MM.1S (cell line): ENCODE data around the gene PEX26.
"Not testable (repeated sequence)": the region's sequence is repeated elsewhere in the genome, so short reads cannot be mapped to it uniquely, and the experiment has no call there.

Source experiments
- DNase-seq: peaks from one replicate; pipeline ENCODE4 v3.0.0-alpha.2; 2015
- H2AFZ ChIP-seq: fragments of 300-600 bp; sonication (generic); 2 replicates; pipeline ENCODE4 v1.6.0; 2016; ENCODE audit warnings: antibody characterized with exemption, low read length
- H3F3A ChIP-seq: fragments of 300-600 bp; sonication (generic); 2 replicates; pipeline ENCODE4 v1.6.1; 2016; ENCODE audit warnings: mild to moderate bottlenecking, antibody characterized with exemption, low read length, moderate library complexity, mixed read lengths; ENCODE audit not compliant: insufficient read depth
- H3K27ac ChIP-seq: fragments of 300-600 bp; sonication (generic); 2 replicates; pipeline ENCODE4 v1.5.1; 2016; ENCODE audit warnings: mild to moderate bottlenecking, low read length
- H3K27me3 ChIP-seq: fragments of 300-600 bp; sonication (generic); replicated peaks from 2 replicates; pipeline ENCODE4 v1.6.0; 2016; ENCODE audit warnings: low read length; ENCODE audit not compliant: insufficient read depth
- H3K36me3 ChIP-seq: fragments of 300-600 bp; sonication (generic); replicated peaks from 2 replicates; pipeline ENCODE4 v1.6.1; 2016; ENCODE audit warnings: mild to moderate bottlenecking, low read length, mixed read lengths; ENCODE audit not compliant: insufficient read depth
- H3K4me1 ChIP-seq: fragments of 300-600 bp; sonication (generic); 2 replicates; pipeline ENCODE4 v1.6.1; 2016; ENCODE audit warnings: low read length, mixed read lengths
- H3K4me2 ChIP-seq: fragments of 300-600 bp; sonication (generic); 2 replicates; pipeline ENCODE4 v1.6.0; 2016; ENCODE audit warnings: low read depth, low read length
- H3K4me3 ChIP-seq: fragments of 300-600 bp; sonication (generic); 2 replicates; pipeline ENCODE4 v1.5.1; 2016; ENCODE audit warnings: low read length, mixed read lengths
- H3K79me2 ChIP-seq: fragments of 300-600 bp; sonication (generic); 2 replicates; pipeline ENCODE4 v1.6.1; 2016; ENCODE audit warnings: mixed run types, low read length, mixed read lengths
- H3K9ac ChIP-seq: fragments of 300-600 bp; sonication (generic); 2 replicates; pipeline ENCODE4 v1.6.1; 2016; ENCODE audit warnings: low read length, mixed read lengths
- H3K9me2 ChIP-seq: fragments of 300-600 bp; sonication (generic); replicated peaks from 2 replicates; pipeline ENCODE4 v1.6.1; 2016; ENCODE audit warnings: mild to moderate bottlenecking, low read length, mixed read lengths; ENCODE audit not compliant: insufficient read depth
- H3K9me3 ChIP-seq: fragments of 300-600 bp; sonication (generic); replicated peaks from 2 replicates; pipeline ENCODE4 v1.6.1; 2016; ENCODE audit warnings: mild to moderate bottlenecking, low read length, mixed read lengths; ENCODE audit not compliant: insufficient read depth
- H4K20me1 ChIP-seq: fragments of 300-600 bp; sonication (generic); 2 replicates; pipeline ENCODE4 v1.6.1; 2016; ENCODE audit warnings: mild to moderate bottlenecking, low read length, moderate library complexity, mixed read lengths; ENCODE audit not compliant: insufficient read depth
- EZH2 ChIP-seq: fragments of 300-600 bp; sonication (generic); optimal IDR thresholded peaks from 2 replicates; pipeline ENCODE3; 2017; ENCODE audit warnings: low read depth, mild to moderate bottlenecking, antibody characterized with exemption, low read length, mixed read lengths
- EZH2phosphoT487 ChIP-seq: fragments of 300-600 bp; sonication (generic); IDR thresholded peaks from 2 replicates; pipeline ENCODE4 v1.6.1; 2018; ENCODE audit warnings: antibody characterized with exemption, low read length
- TF ChIP-seq, protein P1 (sequence below): fragments of 300-600 bp; sonication (generic); IDR thresholded peaks from 2 replicates; pipeline ENCODE4 v1.5.1; 2016; ENCODE audit warnings: antibody characterized with exemption, low read length, mixed read lengths

The PEX26 gene

DNA sequence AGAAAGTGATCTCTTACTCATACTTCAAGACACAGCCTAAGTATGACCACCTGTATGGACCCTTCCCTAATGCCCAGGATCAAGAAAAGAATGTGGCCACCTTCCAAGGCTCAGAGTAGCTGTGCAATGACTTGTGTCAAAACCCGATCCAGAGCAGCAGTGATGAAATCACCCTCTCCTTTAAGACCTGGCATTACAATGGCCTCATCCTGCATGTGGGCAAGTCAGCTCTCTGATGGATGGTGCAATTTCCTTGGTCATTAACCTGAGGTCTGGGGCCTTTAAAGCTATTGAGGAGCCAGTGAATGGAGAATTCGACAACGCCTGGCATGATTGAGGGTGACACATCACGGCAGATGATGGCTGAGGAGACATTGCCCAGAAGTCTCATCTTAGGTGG is 23.7 kb downstream of the PEX26 start:
- DNase-seq, result no peak
- H3K4me1 ChIP-seq, result no peaks in the 10 kb centered on the region
- no peaks in the 10 kb centered on the region for H3K27me3 ChIP-seq
- no peak overlapping the region for H3K9ac ChIP-seq
- H4K20me1 ChIP-seq, result no peaks in the 10 kb centered on the region
- H3K4me3 ChIP-seq, result no peak overlapping the region
- H2AFZ ChIP-seq, result no peak overlapping the region
- H3K36me3 ChIP-seq, result no peaks in the 10 kb centered on the region
- no peaks in the 10 kb centered on the region for H3K79me2 ChIP-seq
- H3F3A ChIP-seq, result no peaks in the 10 kb centered on the region
- H3K4me2 ChIP-seq, result no peak overlapping the region
- TF ChIP-seq EZH2phosphoT487 (no peak), EZH2 (no peak)
- TF ChIP-seq, protein P1, sequence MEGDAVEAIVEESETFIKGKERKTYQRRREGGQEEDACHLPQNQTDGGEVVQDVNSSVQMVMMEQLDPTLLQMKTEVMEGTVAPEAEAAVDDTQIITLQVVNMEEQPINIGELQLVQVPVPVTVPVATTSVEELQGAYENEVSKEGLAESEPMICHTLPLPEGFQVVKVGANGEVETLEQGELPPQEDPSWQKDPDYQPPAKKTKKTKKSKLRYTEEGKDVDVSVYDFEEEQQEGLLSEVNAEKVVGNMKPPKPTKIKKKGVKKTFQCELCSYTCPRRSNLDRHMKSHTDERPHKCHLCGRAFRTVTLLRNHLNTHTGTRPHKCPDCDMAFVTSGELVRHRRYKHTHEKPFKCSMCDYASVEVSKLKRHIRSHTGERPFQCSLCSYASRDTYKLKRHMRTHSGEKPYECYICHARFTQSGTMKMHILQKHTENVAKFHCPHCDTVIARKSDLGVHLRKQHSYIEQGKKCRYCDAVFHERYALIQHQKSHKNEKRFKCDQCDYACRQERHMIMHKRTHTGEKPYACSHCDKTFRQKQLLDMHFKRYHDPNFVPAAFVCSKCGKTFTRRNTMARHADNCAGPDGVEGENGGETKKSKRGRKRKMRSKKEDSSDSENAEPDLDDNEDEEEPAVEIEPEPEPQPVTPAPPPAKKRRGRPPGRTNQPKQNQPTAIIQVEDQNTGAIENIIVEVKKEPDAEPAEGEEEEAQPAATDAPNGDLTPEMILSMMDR, result no peak
- H3K9me3 ChIP-seq, result no peaks in the 10 kb centered on the region
- no peaks in the 10 kb centered on the region for H3K9me2 ChIP-seq
- H3K27ac ChIP-seq, result no peak overlapping the region

GRCh38 chr22:18103527-18104269 is 25.9 kb downstream of the PEX26 start:
- no peaks in the 10 kb centered on the region for H3K9me3 ChIP-seq
- H4K20me1 ChIP-seq, result no peaks in the 10 kb centered on the region
- no peaks in the 10 kb centered on the region for H3K79me2 ChIP-seq
- no peak overlapping the region for H2AFZ ChIP-seq
- H3K9ac ChIP-seq, result no peak overlapping the region
- no peaks in the 10 kb centered on the region for H3K36me3 ChIP-seq
- no peaks in the 10 kb centered on the region for H3K4me1 ChIP-seq
- H3K4me3 ChIP-seq, result no peak overlapping the region
- DNase-seq, result no peak
- H3F3A ChIP-seq, result no peaks in the 10 kb centered on the region
- no peaks in the 10 kb centered on the region for H3K9me2 ChIP-seq
- H3K27ac ChIP-seq, result no peak overlapping the region
- H3K4me2 ChIP-seq, result no peak overlapping the region
- TF ChIP-seq, protein P1, result no peak
- no peak for TF ChIP-seq EZH2phosphoT487
- TF ChIP-seq EZH2, result no peak
- H3K27me3 ChIP-seq, result no peaks in the 10 kb centered on the region

DNA sequence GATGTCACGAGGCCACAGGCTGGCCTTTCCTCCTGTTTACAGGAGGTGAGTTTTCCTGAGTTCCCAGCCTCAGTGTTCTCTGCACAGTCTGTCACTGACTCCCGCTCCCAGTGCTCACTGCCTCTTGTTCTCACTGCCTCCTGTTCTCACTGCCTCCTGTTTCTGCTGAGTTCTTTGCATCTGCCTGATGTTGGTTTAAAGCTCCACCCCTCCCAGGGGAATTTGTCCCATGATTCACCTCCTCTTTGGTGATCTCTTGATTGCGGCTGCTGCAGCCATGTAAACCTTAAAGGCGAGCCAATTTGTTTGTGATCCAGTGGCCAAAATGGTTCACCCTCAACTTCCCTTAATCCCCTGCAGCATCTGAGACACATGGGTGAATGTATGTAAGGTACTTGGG is 26.8 kb downstream of the PEX26 start:
- no peaks in the 10 kb centered on the region for H3F3A ChIP-seq
- no peak overlapping the region for H3K9ac ChIP-seq
- H3K9me3 ChIP-seq, result no peaks in the 10 kb centered on the region
- H4K20me1 ChIP-seq, result no peaks in the 10 kb centered on the region
- H3K4me3 ChIP-seq, result no peak overlapping the region
- no peaks in the 10 kb centered on the region for H3K9me2 ChIP-seq
- H3K79me2 ChIP-seq, result no peaks in the 10 kb centered on the region
- no peak overlapping the region for H3K27ac ChIP-seq
- DNase-seq, result no peak
- H3K36me3 ChIP-seq, result no peaks in the 10 kb centered on the region
- TF ChIP-seq EZH2 (no peak), EZH2phosphoT487 (no peak)
- TF ChIP-seq, protein P1, result no peak
- H3K27me3 ChIP-seq, result no peaks in the 10 kb centered on the region
- H2AFZ ChIP-seq, result no peak overlapping the region
- H3K4me1 ChIP-seq, result no peaks in the 10 kb centered on the region
- H3K4me2 ChIP-seq, result no peak overlapping the region

DNA sequence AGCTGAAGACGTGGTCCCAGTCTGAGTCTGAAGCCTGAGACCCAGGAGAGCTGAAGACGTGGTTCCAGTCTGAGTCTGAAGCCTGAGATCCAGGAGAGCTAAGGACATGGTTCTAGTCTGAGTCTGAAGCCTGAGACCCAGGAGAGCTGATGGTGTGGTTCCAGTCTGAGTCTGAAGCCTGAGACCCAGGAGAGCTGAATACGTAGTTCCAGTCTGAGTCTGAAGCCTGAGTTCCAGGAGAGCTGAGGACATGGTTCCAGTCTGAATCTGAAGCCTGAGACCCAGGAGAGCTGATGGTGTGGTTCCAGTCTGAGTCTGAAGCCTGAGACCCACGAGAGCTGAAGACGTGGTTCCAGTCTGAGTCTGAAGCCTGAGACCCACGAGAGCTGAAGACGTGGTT is 28.2 kb downstream of the PEX26 start:
- not testable (repeated sequence) for H3K36me3 ChIP-seq, DNase-seq, H3K4me1 ChIP-seq, H3K9me2 ChIP-seq, H3K9me3 ChIP-seq, H4K20me1 ChIP-seq, H3K4me3 ChIP-seq, H3K4me2 ChIP-seq, H3K9ac ChIP-seq, H3F3A ChIP-seq, H3K27ac ChIP-seq, H3K79me2 ChIP-seq, H3K27me3 ChIP-seq, H2AFZ ChIP-seq

DNA sequence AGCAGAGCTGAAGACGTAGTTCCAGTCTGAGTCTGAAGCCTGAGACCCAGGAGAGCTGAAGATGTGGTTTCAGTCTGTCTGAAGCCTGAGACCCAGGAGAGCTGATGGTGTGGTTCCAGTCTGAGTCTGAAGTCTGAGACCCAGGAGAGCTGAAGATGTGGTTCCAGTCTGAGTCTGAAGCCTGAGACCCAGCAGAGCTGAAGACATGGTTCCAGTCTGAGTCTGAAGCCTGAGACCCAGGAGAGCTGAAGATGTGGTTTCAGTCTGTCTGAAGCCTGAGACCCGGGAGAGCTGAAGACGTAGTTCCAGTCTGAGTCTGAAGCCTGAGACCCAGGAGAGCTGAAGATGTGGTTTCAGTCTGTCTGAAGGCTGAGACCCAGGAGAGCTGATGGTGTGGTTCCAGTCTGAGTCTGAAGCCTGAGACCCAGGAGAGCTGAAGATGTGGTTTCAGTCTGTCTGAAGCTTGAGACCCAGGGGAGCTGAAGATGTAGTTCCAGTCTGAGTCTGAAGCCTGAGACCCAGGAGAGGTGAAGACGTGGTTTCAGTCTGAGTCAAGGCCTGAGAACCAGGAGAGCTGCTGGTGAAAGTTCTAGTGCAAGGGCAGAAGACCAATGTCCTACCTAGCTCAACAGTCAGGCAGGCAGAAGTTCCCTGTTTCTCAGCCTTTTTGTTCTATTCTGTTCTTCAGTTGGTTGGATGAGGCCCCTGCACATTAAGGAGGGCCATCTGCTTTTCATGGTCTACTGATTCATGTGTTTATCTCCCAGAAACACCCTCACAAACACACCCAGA is 29.0 kb downstream of the PEX26 start:
- not testable (repeated sequence) for H3K27ac ChIP-seq, H3K9me2 ChIP-seq, H3K4me3 ChIP-seq, H3K4me2 ChIP-seq, H3K4me1 ChIP-seq, H3K9ac ChIP-seq, H2AFZ ChIP-seq, DNase-seq, H3K27me3 ChIP-seq, H3K79me2 ChIP-seq, H3K36me3 ChIP-seq, H3F3A ChIP-seq, H3K9me3 ChIP-seq, H4K20me1 ChIP-seq
